Progenitor cell of endocrine pancreas (in vitro differentiated cells): ENCODE measurements around the gene SPOUT1. TPM values are rescaled to one million over a fixed set of nuclear protein-coding genes. Genes with fewer than 3 reads are reported as not detected.
"Not testable (repeated sequence)": the region's sequence is repeated elsewhere in the genome, so short reads cannot be mapped to it uniquely, and the experiment has no call there.

ENCODE experiments used
- DNase-seq: peaks from one replicate; pipeline ENCODE4 v3.0.0; 2021; ENCODE audit warnings: low spot score; ENCODE audit not compliant: unreplicated experiment
- H3K27ac Mint-ChIP-seq: 2 replicates; pipeline ENCODE4 v1.8.0; 2021; ENCODE audit warnings: mild to moderate bottlenecking, moderate library complexity, mixed read lengths
- H3K27me3 Mint-ChIP-seq: 2 replicates; pipeline ENCODE4 v1.8.0; 2021; ENCODE audit warnings: mixed read lengths
- H3K36me3 Mint-ChIP-seq: 2 replicates; pipeline ENCODE4 v1.8.0; 2022; ENCODE audit warnings: mixed read lengths; ENCODE audit not compliant: insufficient read depth
- H3K4me1 Mint-ChIP-seq: 2 replicates; pipeline ENCODE4 v1.8.0; 2021; ENCODE audit warnings: low read depth, mixed read lengths
- H3K4me3 Mint-ChIP-seq: 2 replicates; pipeline ENCODE4 v1.8.0; 2021; ENCODE audit warnings: low read depth, mild to moderate bottlenecking, moderate library complexity, mixed read lengths
- H3K9me3 Mint-ChIP-seq: 2 replicates; pipeline ENCODE4 v1.8.0; 2021; ENCODE audit warnings: low read depth, mixed read lengths
- total RNA-seq: library from RNA; stranded (reverse); gene quantifications from 2 replicates; pipeline ENCODE4 v1.2.1, GENCODE V29; 2021
- TF ChIP-seq, protein P1 (sequence below): fragments of 200-600 bp; sonication (generic); IDR thresholded peaks from one replicate; pipeline ENCODE4 v1.5.0; 2021; ENCODE audit warnings: antibody characterized with exemption, mild to moderate bottlenecking; ENCODE audit not compliant: unreplicated experiment

The SPOUT1 gene
- total RNA-seq, 1 donor from 2014 or later = 47.5 TPM

DNA sequence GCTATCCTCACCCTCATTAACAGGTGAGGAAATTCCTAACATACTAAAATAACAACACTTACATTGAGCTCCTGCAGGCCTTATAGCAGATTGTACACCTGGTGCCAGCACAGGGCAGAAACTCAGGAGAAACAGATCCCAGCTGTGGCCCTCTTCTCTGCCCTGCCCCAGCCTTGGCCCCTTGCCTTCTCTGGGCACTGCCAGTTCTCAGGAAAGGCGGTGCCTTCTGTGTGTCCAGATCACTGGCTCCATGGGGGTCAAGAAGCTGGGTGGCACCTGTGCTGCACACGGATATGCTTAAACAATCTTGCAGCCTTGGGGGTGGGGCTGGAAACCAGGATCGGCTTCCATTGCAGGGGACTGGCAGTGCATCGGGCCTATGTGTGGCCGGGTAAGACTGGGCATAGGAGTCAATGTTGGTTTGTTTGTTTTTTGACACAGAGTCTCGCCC, 32.8 kb upstream of the SPOUT1 start:
- Mint-ChIP-seq H3K4me3 (no peak overlapping the region), H3K27me3 (no peaks in the 10 kb centered on the region), H3K9me3 (no peaks in the 10 kb centered on the region), H3K4me1 (peaks cover 7% of the 10 kb centered on the region), H3K27ac (no peak overlapping the region), H3K36me3 (no peaks in the 10 kb centered on the region)
- DNase-seq = no peak
- TF ChIP-seq, protein P1, sequence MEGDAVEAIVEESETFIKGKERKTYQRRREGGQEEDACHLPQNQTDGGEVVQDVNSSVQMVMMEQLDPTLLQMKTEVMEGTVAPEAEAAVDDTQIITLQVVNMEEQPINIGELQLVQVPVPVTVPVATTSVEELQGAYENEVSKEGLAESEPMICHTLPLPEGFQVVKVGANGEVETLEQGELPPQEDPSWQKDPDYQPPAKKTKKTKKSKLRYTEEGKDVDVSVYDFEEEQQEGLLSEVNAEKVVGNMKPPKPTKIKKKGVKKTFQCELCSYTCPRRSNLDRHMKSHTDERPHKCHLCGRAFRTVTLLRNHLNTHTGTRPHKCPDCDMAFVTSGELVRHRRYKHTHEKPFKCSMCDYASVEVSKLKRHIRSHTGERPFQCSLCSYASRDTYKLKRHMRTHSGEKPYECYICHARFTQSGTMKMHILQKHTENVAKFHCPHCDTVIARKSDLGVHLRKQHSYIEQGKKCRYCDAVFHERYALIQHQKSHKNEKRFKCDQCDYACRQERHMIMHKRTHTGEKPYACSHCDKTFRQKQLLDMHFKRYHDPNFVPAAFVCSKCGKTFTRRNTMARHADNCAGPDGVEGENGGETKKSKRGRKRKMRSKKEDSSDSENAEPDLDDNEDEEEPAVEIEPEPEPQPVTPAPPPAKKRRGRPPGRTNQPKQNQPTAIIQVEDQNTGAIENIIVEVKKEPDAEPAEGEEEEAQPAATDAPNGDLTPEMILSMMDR = no peak

DNA sequence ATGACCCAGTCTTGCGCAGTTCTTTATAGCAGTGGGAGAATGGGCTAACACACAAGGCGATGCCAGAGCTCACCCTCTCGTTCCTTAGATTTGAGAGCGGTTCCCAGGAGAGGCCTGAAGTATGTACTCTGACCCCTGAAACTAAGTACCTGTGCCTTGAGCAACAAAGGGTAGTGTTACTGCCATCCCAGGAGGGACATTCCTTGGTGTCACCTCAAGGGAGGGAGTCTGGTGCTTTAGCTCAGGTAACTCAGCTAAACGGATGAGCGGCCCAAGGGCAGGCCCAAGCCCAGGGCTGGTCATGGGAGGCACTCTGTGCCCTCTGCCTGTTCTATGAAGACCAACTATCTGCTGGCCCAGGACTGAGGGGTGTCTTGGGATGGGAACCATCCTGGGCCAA, 31.9 kb upstream of the SPOUT1 start:
- no peak overlapping the region for H3K27ac Mint-ChIP-seq
- DNase-seq = no peak
- TF ChIP-seq, protein P1 = no peak

GRCh38 chr9:128860937-128861336, 31.3 kb upstream of the SPOUT1 start:
- no peak for DNase-seq
- Mint-ChIP-seq H3K4me1 (peaks cover 14% of the 10 kb centered on the region), H3K27me3 (no peaks in the 10 kb centered on the region), H3K36me3 (no peaks in the 10 kb centered on the region), H3K9me3 (no peaks in the 10 kb centered on the region), H3K27ac (no peak overlapping the region), H3K4me3 (no peak overlapping the region)
- TF ChIP-seq, protein P1 = no peak

More for the DNA sequence above, 31.9 kb upstream of the SPOUT1 start:
- H3K4me3 Mint-ChIP-seq = no peak overlapping the region
- H3K9me3 Mint-ChIP-seq = no peaks in the 10 kb centered on the region
- peaks cover 12% of the 10 kb centered on the region for H3K4me1 Mint-ChIP-seq
- no peaks in the 10 kb centered on the region for H3K27me3 Mint-ChIP-seq
- no peaks in the 10 kb centered on the region for H3K36me3 Mint-ChIP-seq

- H3K36me3 Mint-ChIP-seq, H3K27me3 Mint-ChIP-seq, H3K27ac Mint-ChIP-seq, DNase-seq, H3K4me3 Mint-ChIP-seq, H3K9me3 Mint-ChIP-seq: not testable (repeated sequence)
- H3K4me1 Mint-ChIP-seq = peaks cover 15% of the 10 kb centered on the region
Observed at GRCh38 chr9:128858476-128858875, 28.9 kb upstream of the SPOUT1 start.

DNA sequence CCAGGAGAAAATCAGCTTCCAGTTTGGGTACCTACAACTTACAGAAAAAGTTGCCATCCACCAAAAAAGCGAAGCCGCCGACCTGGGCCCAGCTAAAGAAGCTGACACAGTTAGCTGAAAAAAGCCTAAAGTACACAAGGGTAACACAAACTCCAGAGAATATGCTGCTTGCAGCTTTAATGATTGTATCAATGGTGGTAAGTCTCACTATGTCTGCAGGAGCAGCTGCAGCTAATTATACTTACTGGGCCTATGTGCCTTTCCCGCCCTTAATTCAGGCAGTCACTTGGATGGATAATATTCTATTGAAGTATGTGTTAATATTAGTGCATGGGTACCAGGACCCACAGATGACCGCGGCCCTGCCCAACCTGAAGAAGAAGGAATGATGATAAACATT, 24.9 kb upstream of the SPOUT1 start:
- not testable (repeated sequence) for H3K4me3 Mint-ChIP-seq, H3K27me3 Mint-ChIP-seq, DNase-seq, H3K27ac Mint-ChIP-seq
- Mint-ChIP-seq H3K4me1 (peaks cover 19% of the 10 kb centered on the region), H3K9me3 (peaks cover 16% of the 10 kb centered on the region), H3K36me3 (peaks cover 15% of the 10 kb centered on the region)

GRCh38 chr9:128852646-128853045, 23.1 kb upstream of the SPOUT1 start:
- H3K36me3 Mint-ChIP-seq = peaks cover 17% of the 10 kb centered on the region
- peaks cover 22% of the 10 kb centered on the region for H3K9me3 Mint-ChIP-seq
- not testable (repeated sequence) for H3K27ac Mint-ChIP-seq, H3K27me3 Mint-ChIP-seq, DNase-seq, H3K4me3 Mint-ChIP-seq
- H3K4me1 Mint-ChIP-seq = peaks cover 21% of the 10 kb centered on the region

- not testable (repeated sequence) for DNase-seq, H3K27ac Mint-ChIP-seq, H3K4me3 Mint-ChIP-seq, H3K27me3 Mint-ChIP-seq
- peaks cover 18% of the 10 kb centered on the region for H3K36me3 Mint-ChIP-seq
- TF ChIP-seq, protein P1 = peak; percentile 47
- H3K4me1 Mint-ChIP-seq = peaks cover 19% of the 10 kb centered on the region
- H3K9me3 Mint-ChIP-seq = peaks cover 23% of the 10 kb centered on the region
Observed at GRCh38 chr9:128851779-128852600, 22.4 kb upstream of the SPOUT1 start.

DNA sequence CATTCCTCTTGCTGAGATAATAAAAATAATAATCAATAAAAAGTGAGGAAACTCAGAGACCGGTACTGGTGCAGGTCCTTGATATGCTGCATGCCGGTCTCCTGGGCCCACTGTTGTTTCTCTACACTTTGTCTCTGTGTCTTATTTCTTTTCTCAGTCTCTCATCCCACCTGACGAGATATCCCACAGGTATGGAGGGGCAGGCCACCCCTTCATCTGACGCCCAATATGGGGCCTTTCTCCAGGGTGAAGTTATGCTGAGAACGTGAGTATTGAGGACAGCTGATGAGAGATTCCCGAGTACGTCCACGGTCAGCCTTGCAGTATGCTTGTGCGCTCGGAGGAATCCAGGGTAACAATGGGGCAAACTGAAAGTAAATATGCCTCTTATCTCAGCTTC, 21.4 kb upstream of the SPOUT1 start:
- H3K27ac Mint-ChIP-seq, H3K27me3 Mint-ChIP-seq, DNase-seq, H3K4me3 Mint-ChIP-seq: not testable (repeated sequence)
- peaks cover 23% of the 10 kb centered on the region for H3K9me3 Mint-ChIP-seq
- H3K4me1 Mint-ChIP-seq = peaks cover 14% of the 10 kb centered on the region
- H3K36me3 Mint-ChIP-seq = peaks cover 18% of the 10 kb centered on the region
